GM12878 (cell line): ENCODE data around the gene HMCES.
A peak's percentile ranks its signal among the peaks of the same experiment; 100 is the strongest.

Experiments
- CTCF ChIP-seq, 3 experiments: IDR thresholded peaks in 2 of 3; conservative IDR thresholded peaks in 1 of 3; 2 replicates each; pipeline ENCODE4 v1.5.1; 2011; ENCODE audit warnings: low read depth in 3 of 3, low read length in 3 of 3, mild to moderate bottlenecking in 3 of 3, control low read depth in 2 of 3, moderate library complexity in 2 of 3, inconsistent platforms in 1 of 3, mixed read lengths in 1 of 3; ENCODE audit not compliant: control insufficient read depth in 2 of 3, insufficient read depth in 1 of 3; ENCODE audit errors: extremely low read depth in 1 of 3
- E2F4 ChIP-seq: IDR thresholded peaks from 2 replicates; pipeline ENCODE4 v1.6.1; 2012; ENCODE audit warnings: low read depth, low read length, improper control_type of control experiment
- EGR1 ChIP-seq, 2 experiments: IDR thresholded peaks; 1 replicate in 1 of 2; 2 replicates in 1 of 2; pipeline ENCODE4 v1.6.1; 2011 to 2012; ENCODE audit warnings: low read depth in 2 of 2, low read length in 2 of 2, borderline replicate concordance in 1 of 2, mild to moderate bottlenecking in 1 of 2, moderate library complexity in 1 of 2
- EZH2 ChIP-seq: IDR thresholded peaks from 2 replicates; pipeline ENCODE4 v1.6.1; 2012; ENCODE audit warnings: low read depth, mild to moderate bottlenecking, control low read depth, inconsistent platforms, low read length, borderline replicate concordance; ENCODE audit not compliant: control insufficient read depth
- PBX3 ChIP-seq: IDR thresholded peaks from 2 replicates; pipeline ENCODE4 v1.6.1; 2011; ENCODE audit warnings: mild to moderate bottlenecking, low read depth, low read length, moderate library complexity; ENCODE audit not compliant: insufficient replicate concordance
- POLR2AphosphoS5 ChIP-seq: IDR thresholded peaks from 2 replicates; pipeline ENCODE4 v1.6.1; 2011; ENCODE audit warnings: mild to moderate bottlenecking, low read length, inconsistent platforms
- SPI1 ChIP-seq: IDR thresholded peaks from 2 replicates; pipeline ENCODE4 v1.6.1; 2011; ENCODE audit warnings: low read depth, mild to moderate bottlenecking, low read length, moderate library complexity, borderline replicate concordance; ENCODE audit not compliant: insufficient read depth

- TF ChIP-seq E2F4 (no peak), PBX3 (peak; percentile 35), SPI1 (no peak), CTCF (IDR thresholded peaks at IDR 0.05 in 2 of 3, conservative IDR thresholded peaks at IDR 0.05 in 1 of 3; ENCODE audit: control insufficient read depth in 2 of 3, extremely low read depth in 1 of 3, insufficient read depth in 1 of 3, low read depth in 3 of 3, low read length in 3 of 3) (peak in 1 of 3 experiments; percentile 27; a peak in 1 of 6 replicates), EZH2 (no peak), POLR2AphosphoS5 (no peak), EGR1 (IDR thresholded peaks at IDR 0.05; ENCODE audit: borderline replicate concordance in 1 of 2, low read depth in 2 of 2, low read length in 2 of 2) (no peak)
These were observed 4.2 kb downstream of the HMCES start for GRCh38 chr3:129282727-129283327.
